Vagina (tissue), 2 donors: ENCODE data around the gene TMPRSS7. TPM values are rescaled to one million over a fixed set of nuclear protein-coding genes. Genes with fewer than 3 reads are reported as not detected.
"Not testable (repeated sequence)": the region's sequence is repeated elsewhere in the genome, so short reads cannot be mapped to it uniquely, and the experiment has no call there.

ENCODE experiments used
- DNase-seq, 2 donors: peaks; one replicate each; pipeline ENCODE4 v3.0.0-alpha.2; 2017; ENCODE audit errors: extremely low spot score in 2 of 2
- H3K27ac ChIP-seq: fragments of 200-600 bp; sonication (generic); one replicate; pipeline ENCODE4 v1.5.1; 2019
- H3K27me3 ChIP-seq: fragments of 200-600 bp; sonication (generic); one replicate; pipeline ENCODE4 v1.5.1; 2019
- H3K36me3 ChIP-seq, 2 donors: fragments of 200-600 bp; sonication (generic); one replicate each; pipeline ENCODE4 v1.5.1; 2017 to 2019
- H3K4me1 ChIP-seq: fragments of 200-600 bp; sonication (generic); one replicate; pipeline ENCODE4 v1.5.1; 2019
- H3K4me3 ChIP-seq, 2 donors: fragments of 200-600 bp; sonication (generic); 1 replicate in 1 of 2; 2 replicates in 1 of 2; pipeline ENCODE4 v1.5.1; 2016 to 2019
- H3K9me3 ChIP-seq: fragments of 200-600 bp; sonication (generic); one replicate; pipeline ENCODE4 v1.5.1; 2019
- CTCF ChIP-seq, 3 experiments: fragments of 450-650 bp in 2 of 3; fragments of 200-600 bp in 1 of 3; sonication (generic) in 1 of 3; IDR thresholded peaks; one replicate each; pipeline ENCODE4 v1.5.1; 2017 to 2019; ENCODE audit warnings: antibody characterized with exemption in 3 of 3, mild to moderate bottlenecking in 2 of 3, moderate library complexity in 2 of 3
- POLR2A ChIP-seq, 2 donors: fragments of 450-650 bp; IDR thresholded peaks; one replicate each; pipeline ENCODE4 v1.6.1; 2017; ENCODE audit warnings: antibody characterized with exemption in 2 of 2, mild to moderate bottlenecking in 2 of 2, moderate library complexity in 2 of 2
- POLR2AphosphoS5 ChIP-seq, 2 donors: sonication (generic); formaldehyde crosslinking; IDR thresholded peaks; one replicate each; pipeline ENCODE4 v1.9.0; 2017; ENCODE audit warnings: antibody characterized with exemption in 2 of 2, mild to moderate bottlenecking in 2 of 2, low read depth in 1 of 2; ENCODE audit not compliant: insufficient read depth in 1 of 2
- intact Hi-C: fragments of 100-400 bp; cut with DNase I; formaldehyde crosslinking; loops from one replicate; pipeline ENCODE4 v1.15.1; 2023
- total RNA-seq: library from RNA; depleted of rRNA; stranded (reverse); fragments of >200 nt; gene quantifications from one replicate; pipeline ENCODE4 v1.2.3, GENCODE V29; 2016

Gene TMPRSS7
- total RNA-seq, 1 donor from 2014 or later = not detected

GRCh38 chr3:112032098-112032731 lies 2.3 kb upstream of the TMPRSS7 start:
- Histone ChIP-seq H3K4me1 (no peaks in the 10 kb centered on the region), H3K9me3 (no peaks in the 10 kb centered on the region), H3K36me3 (no peaks in the 10 kb centered on the region), H3K27me3 (no peaks in the 10 kb centered on the region), H3K27ac (no peak overlapping the region), H3K4me3 (no peak overlapping the region)
- no peak for TF ChIP-seq POLR2A (IDR thresholded peaks at IDR 0.05)
- no peak for TF ChIP-seq CTCF (IDR thresholded peaks at IDR 0.05)
- TF ChIP-seq POLR2AphosphoS5 (IDR thresholded peaks at IDR 0.05; ENCODE audit: insufficient read depth in 1 of 2, low read depth in 1 of 2) = no peak
- DNase-seq = no peak
- intact Hi-C loops = no loop called here

GRCh38 chr3:112035241-112035640 lies 705 bp downstream of the TMPRSS7 start:
- intact Hi-C loops = no loop called here
- TF ChIP-seq POLR2AphosphoS5 (IDR thresholded peaks at IDR 0.05; ENCODE audit: insufficient read depth in 1 of 2, low read depth in 1 of 2) (no peak), POLR2A (IDR thresholded peaks at IDR 0.05) (no peak), CTCF (IDR thresholded peaks at IDR 0.05) (no peak)

GRCh38 chr3:112037194-112037593 lies 2.7 kb downstream of the TMPRSS7 start:
- H3K9me3 ChIP-seq, DNase-seq, intact Hi-C loops, H3K4me1 ChIP-seq, H3K36me3 ChIP-seq, H3K4me3 ChIP-seq, H3K27ac ChIP-seq, H3K27me3 ChIP-seq: not testable (repeated sequence)

More at GRCh38 chr3:112035241-112035640, 705 bp downstream of the TMPRSS7 start:
- no peaks in the 10 kb centered on the region for H3K27me3 ChIP-seq
- no peaks in the 10 kb centered on the region for H3K9me3 ChIP-seq
- H3K4me3 ChIP-seq = no peak overlapping the region
- H3K4me1 ChIP-seq = no peaks in the 10 kb centered on the region
- no peak for DNase-seq
- H3K27ac ChIP-seq = no peak overlapping the region
- no peaks in the 10 kb centered on the region for H3K36me3 ChIP-seq

GRCh38 chr3:112038863-112039262 lies 4.3 kb downstream of the TMPRSS7 start:
- no peak overlapping the region for H3K27ac ChIP-seq
- H3K4me1 ChIP-seq = no peaks in the 10 kb centered on the region
- H3K36me3 ChIP-seq = no peaks in the 10 kb centered on the region
- no peak for DNase-seq
- no peak overlapping the region for H3K4me3 ChIP-seq
- no peaks in the 10 kb centered on the region for H3K27me3 ChIP-seq
- TF ChIP-seq CTCF (IDR thresholded peaks at IDR 0.05) (no peak), POLR2A (IDR thresholded peaks at IDR 0.05) (no peak), POLR2AphosphoS5 (IDR thresholded peaks at IDR 0.05; ENCODE audit: insufficient read depth in 1 of 2, low read depth in 1 of 2) (no peak)
- intact Hi-C loops = no loop called here
- H3K9me3 ChIP-seq = no peaks in the 10 kb centered on the region

- Histone ChIP-seq H3K4me3 (no peak overlapping the region), H3K9me3 (no peaks in the 10 kb centered on the region), H3K27ac (no peak overlapping the region), H3K4me1 (no peaks in the 10 kb centered on the region), H3K27me3 (no peaks in the 10 kb centered on the region), H3K36me3 (no peaks in the 10 kb centered on the region)
- TF ChIP-seq POLR2A (IDR thresholded peaks at IDR 0.05) (no peak), POLR2AphosphoS5 (IDR thresholded peaks at IDR 0.05; ENCODE audit: insufficient read depth in 1 of 2, low read depth in 1 of 2) (no peak), CTCF (IDR thresholded peaks at IDR 0.05) (no peak)
- DNase-seq = no peak
- intact Hi-C loops = loop anchor here (10.0 kb wide), 1 partner anchor 377 kb away; no protein-coding TSS in a partner anchor
Observed at GRCh38 chr3:112041321-112041720, 6.8 kb downstream of the TMPRSS7 start.
